Measurements from ENCODE around the gene TAL2.

The TAL2 gene

DNA sequence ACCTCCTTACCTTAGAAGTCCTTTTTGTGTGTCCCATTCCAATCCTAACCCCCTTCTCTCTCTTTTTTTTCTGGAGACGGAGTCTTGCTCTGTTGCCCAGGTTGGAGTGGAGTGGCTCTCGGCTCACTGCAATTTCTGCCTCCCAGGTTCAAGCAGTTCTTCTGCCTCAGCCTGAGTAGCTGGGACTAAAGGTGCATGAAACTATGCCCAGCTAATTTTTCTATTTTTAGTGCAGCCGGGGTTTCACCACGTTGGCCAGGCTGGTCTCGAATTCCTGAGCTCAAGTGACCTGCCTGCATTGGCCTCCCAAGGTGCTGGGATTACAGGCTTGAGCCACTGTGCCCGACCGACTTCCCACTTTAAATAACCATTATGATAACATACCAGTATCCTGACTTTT is 49.6 kb downstream of the TAL2 start:
- Mint-ChIP-seq H3K36me3 (ENCODE audit: low read depth) (peaks cover 5% of the 10 kb centered on the region), H3K27me3 (no peaks in the 10 kb centered on the region), H3K4me1 (peaks cover 6% of the 10 kb centered on the region), H3K9me3 (no peaks in the 10 kb centered on the region), H3K4me3 (no peak overlapping the region), H3K27ac (no peak overlapping the region)
- ATAC-seq, result no peak
- DNase-seq, result no peak

GRCh38 chr9:105712297-105712696 is 50.0 kb downstream of the TAL2 start:
- H3K4me1 Mint-ChIP-seq, result peaks cover 6% of the 10 kb centered on the region
- no peaks in the 10 kb centered on the region for H3K27me3 Mint-ChIP-seq
- ATAC-seq (no peak), DNase-seq (no peak)
- no peak overlapping the region for H3K4me3 Mint-ChIP-seq
- H3K27ac Mint-ChIP-seq, result no peak overlapping the region
- peaks cover 5% of the 10 kb centered on the region for H3K36me3 Mint-ChIP-seq (ENCODE audit: low read depth)
- no peaks in the 10 kb centered on the region for H3K9me3 Mint-ChIP-seq
